K562 (cell line): Measurements from ENCODE around the gene TAS2R1. TPM values are rescaled to one million over a fixed set of nuclear protein-coding genes. Genes with fewer than 3 reads are reported as not detected.

Source experiments
- ATAC-seq: fragments of 200-7000 bp; cut with Tn5 transposase; 3 replicates; pipeline ENCODE4 v1.9.1; 2020; ENCODE audit warnings: moderate library complexity
- BruUV-seq: library from RNA; stranded (reverse); fragments of 400-500 nt; replicated peaks from 2 replicates; lab custom pipeline; 2021; lab: Mats Ljungman, UMichigan
- CTCF ChIA-PET: fragments of 300-600 bp; formaldehyde crosslinking; extraction: SDS; loops from one replicate; lab custom pipeline; 2021; ENCODE audit warnings: low intra/inter-chr PET ratio; lab: Yijun Ruan, JAX
- POLR2A ChIA-PET: fragments of 300-600, 350-650 bp; sonication (Branson Sonifier 250); formaldehyde crosslinking; extraction: SDS; loops from one replicate; lab custom pipeline; 2021; ENCODE audit warnings: antibody characterized with exemption, inconsistent platforms; lab: Yijun Ruan, JAX
- DNase-seq, 4 experiments: peaks; one replicate each; pipeline versions ENCODE4 v3.0.0 to v3.0.0-alpha.2; 2011 to 2018; ENCODE audit warnings: low spot score in 3 of 4, mixed read lengths in 3 of 4; ENCODE audit errors: extremely low read depth in 1 of 4
- FAIRE-seq: peaks from 2 replicates; lab custom pipeline; 2011; peaks lifted over from hg19 to GRCh38; lab: Jason Lieb, UNC
- H2AFZ ChIP-seq: 2 replicates; pipeline ENCODE4 v1.6.0; 2011; ENCODE audit warnings: low read depth, low read length, control low read depth, inconsistent platforms
- H3K27ac ChIP-seq: fragments of 200-600 bp; 3 replicates; pipeline ENCODE4 v1.8.0; 2011; ENCODE audit warnings: low read depth, mild to moderate bottlenecking, control low read depth, inconsistent platforms, low read length, moderate library complexity, mixed read lengths; ENCODE audit errors: extremely low read depth
- H3K27me3 ChIP-seq, 2 experiments: fragments of 300-600 bp in 1 of 2; 2 replicates in 1 of 2; 3 replicates in 1 of 2; pipeline versions ENCODE4 v1.6.0 to v1.8.0; 2011; ENCODE audit warnings: inconsistent platforms in 2 of 2, low read length in 2 of 2, mild to moderate bottlenecking in 1 of 2, mixed read lengths in 1 of 2, moderate library complexity in 1 of 2; ENCODE audit not compliant: control insufficient read depth in 2 of 2, insufficient read depth in 2 of 2
- H3K36me3 ChIP-seq: fragments of 300-600 bp; 3 replicates; pipeline ENCODE4 v1.8.0; 2011; ENCODE audit warnings: mild to moderate bottlenecking, low read length, inconsistent platforms; ENCODE audit not compliant: control insufficient read depth, insufficient read depth
- H3K4me1 ChIP-seq, 2 experiments: fragments of 200-600 bp in 1 of 2; replicated peaks in 1 of 2; 2 replicates in 1 of 2; 3 replicates in 1 of 2; pipeline versions ENCODE4 v1.5.1 to v1.8.0; 2011; ENCODE audit warnings: inconsistent platforms in 2 of 2, low read length in 2 of 2, mild to moderate bottlenecking in 1 of 2, mixed read lengths in 1 of 2, moderate library complexity in 1 of 2; ENCODE audit not compliant: control insufficient read depth in 2 of 2, insufficient read depth in 2 of 2
- H3K4me2 ChIP-seq: 2 replicates; pipeline ENCODE4 v1.6.1; 2011; ENCODE audit warnings: low read length, control low read depth, inconsistent platforms, mixed read lengths; ENCODE audit not compliant: insufficient read depth
- H3K4me3 ChIP-seq: fragments of 200-600 bp; sonication (generic), shearing (Covaris generic); 2 replicates; pipeline ENCODE4 v1.5.1; 2016; ENCODE audit warnings: control low read depth, inconsistent platforms
- H3K79me2 ChIP-seq: fragments of 200-600 bp; 3 replicates; pipeline ENCODE4 v1.8.0; 2011; ENCODE audit warnings: low read length, inconsistent platforms; ENCODE audit not compliant: control insufficient read depth, insufficient read depth
- H3K9ac ChIP-seq, 2 experiments: 2 replicates each; pipeline versions ENCODE4 v1.6.0 to v1.6.1; 2011; ENCODE audit warnings: low read depth in 2 of 2, low read length in 2 of 2, control low read depth in 1 of 2, inconsistent platforms in 1 of 2, mild to moderate bottlenecking in 1 of 2, mixed read lengths in 1 of 2; ENCODE audit not compliant: insufficient read depth in 1 of 2
- H3K9me1 ChIP-seq: one replicate; pipeline ENCODE4 v1.6.0; 2011; ENCODE audit warnings: inconsistent platforms, mild to moderate bottlenecking, low read length, moderate library complexity; ENCODE audit not compliant: control insufficient read depth, insufficient read depth
- H3K9me3 ChIP-seq: replicated peaks from 2 replicates; pipeline ENCODE4 v1.5.1; 2011; ENCODE audit warnings: low read depth, low read length, inconsistent platforms; ENCODE audit not compliant: control insufficient read depth, insufficient read depth
- H4K20me1 ChIP-seq: replicated peaks from 2 replicates; pipeline ENCODE4 v1.6.1; 2011; ENCODE audit warnings: low read length, inconsistent platforms, mixed read lengths; ENCODE audit not compliant: control insufficient read depth, insufficient read depth
- ETV1 ChIP-seq: fragments of 450-650 bp; conservative IDR thresholded peaks from 2 replicates; pipeline ENCODE4 v1.6.1; 2016; ENCODE audit warnings: missing genetic modification characterization, control low read depth, low read depth, missing compliant biosample characterization
- HDAC1 ChIP-seq, 2 experiments: fragments of 450-650 bp; IDR thresholded peaks; 2 replicates each; pipeline ENCODE4 v1.6.1; 2016 to 2017; ENCODE audit warnings: inconsistent platforms in 1 of 2, mild to moderate bottlenecking in 1 of 2, moderate library complexity in 1 of 2
- RBFOX2 ChIP-seq: fragments of 200-400 bp; formaldehyde crosslinking; IDR thresholded peaks from 2 replicates; pipeline ENCODE4 v1.6.1; 2017; ENCODE audit warnings: low read depth, mild to moderate bottlenecking, low read length, moderate library complexity
- SREBF1 ChIP-seq: fragments of 150-350 bp; IDR thresholded peaks from 2 replicates; pipeline ENCODE4 v1.6.1; 2014; ENCODE audit warnings: antibody characterized with exemption, low read depth, low read length, borderline replicate concordance
- ZNF175 ChIP-seq: fragments of 200-800 bp; sonication (Bioruptor generic); IDR thresholded peaks from 2 replicates; pipeline ENCODE4 v1.6.1; 2016; ENCODE audit warnings: low read depth, mild to moderate bottlenecking, missing genetic modification characterization, missing compliant biosample characterization
- ZNF311 ChIP-seq: fragments of 250-450 bp; sonication (Bioruptor Pico); IDR thresholded peaks from 2 replicates; pipeline ENCODE4 v1.4.0; 2020; ENCODE audit warnings: mild to moderate bottlenecking, moderate library complexity
- WGBS: fragments of 100-300 bp; shearing (Covaris generic); methylation state at CpG from one replicate; pipeline ENCODE4 v1.1.6; 2016; ENCODE audit warnings: low coverage, mixed read lengths; ENCODE audit not compliant: insufficient coverage; ENCODE audit errors: missing lambda C conversion rate; 5-methylcytosine and 5-hydroxymethylcytosine counted together
- in situ Hi-C: fragments of 300-500 bp; cut with MboI; formaldehyde crosslinking; loops from 4 replicates; pipeline ENCODE4 v1.15.0; 2018; ENCODE audit warnings: inconsistent platforms, mixed read lengths
- intact Hi-C: fragments of 100-400 bp; cut with micrococcal nuclease; formaldehyde crosslinking; loops from 2 replicates; pipeline ENCODE4 v1.14.2; 2022
- polyA plus RNA-seq, 8 experiments: library from polyadenylated mRNA; depleted of rRNA in 4 of 8; stranded (reverse) in 5 of 8; unstranded in 3 of 8; fragments of >200 nt; fragmentation: Nextera tagmentation in 2 of 8; fragmentation: Illumina TruSeq in 1 of 8; extraction: Ambion mirVana in 2 of 8; extraction: Trizol in 1 of 8; gene quantifications; 2 replicates each; pipeline versions ENCODE4 v1.2.1 to v1.2.3, GENCODE V29; 2011 to 2014; ENCODE audit warnings: inconsistent platforms in 1 of 8, missing spikeins in 1 of 8
- total RNA-seq, 7 experiments: library from RNA; depleted of rRNA in 6 of 7; stranded (reverse); fragments of >200 nt in 6 of 7; fragmentation: Illumina TruSeq in 2 of 7; extraction: Trizol in 2 of 7; gene quantifications; 2 replicates each; pipeline versions ENCODE4 v1.2.1 to v1.2.3, GENCODE V29; 2011 to 2021; ENCODE audit warnings: low replicate concordance in 1 of 7
- TF ChIP-seq, protein P1 (sequence below): fragments of 250-450 bp; sonication (Bioruptor Pico); IDR thresholded peaks from 2 replicates; pipeline ENCODE4 v1.8.0; 2022; ENCODE audit warnings: moderate library complexity, mild to moderate bottlenecking, inconsistent platforms
- TF ChIP-seq, protein P2 (sequence below), 2 experiments: fragments of 450-650 bp; formaldehyde crosslinking in 1 of 2; IDR thresholded peaks; 2 replicates each; pipeline versions ENCODE4 v1.4.0 to v1.6.1; 2014 to 2020; ENCODE audit warnings: mild to moderate bottlenecking in 2 of 2, borderline replicate concordance in 1 of 2, low read depth in 1 of 2

Gene TAS2R1
- total and polyA plus RNA-seq, 9 of the 15 experiments (the other 6 are each of a cell fraction or from before 2014, with no cell fraction given), result not detected

DNA sequence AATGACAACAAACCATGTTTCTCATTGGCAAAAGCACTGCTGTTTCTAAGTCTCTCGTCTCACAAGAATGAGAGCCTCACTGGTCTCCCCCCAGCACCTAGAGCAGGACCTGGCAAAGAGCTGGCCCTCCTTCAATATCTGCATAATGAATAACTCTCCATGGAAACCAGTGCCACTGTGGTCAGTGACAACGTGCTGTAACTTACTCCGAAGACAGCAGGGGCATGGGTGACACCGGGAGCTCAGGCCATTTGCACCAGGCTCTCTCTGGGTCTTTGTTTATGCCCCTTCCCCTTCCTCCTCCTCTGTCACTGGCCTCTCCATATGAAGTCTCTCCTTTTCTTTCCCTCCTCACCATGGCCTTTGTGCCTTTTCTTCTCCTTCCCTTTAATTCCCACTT is 33.3 kb downstream of the TAS2R1 start (continued):
- TF ChIP-seq ETV1 (tag) (no peak), HDAC1 (IDR thresholded peaks at IDR 0.05) (no peak), ZNF175 (CRISPR knock-in tag) (no peak), ZNF311 (CRISPR knock-in tag) (no peak)
- TF ChIP-seq, protein P1, sequence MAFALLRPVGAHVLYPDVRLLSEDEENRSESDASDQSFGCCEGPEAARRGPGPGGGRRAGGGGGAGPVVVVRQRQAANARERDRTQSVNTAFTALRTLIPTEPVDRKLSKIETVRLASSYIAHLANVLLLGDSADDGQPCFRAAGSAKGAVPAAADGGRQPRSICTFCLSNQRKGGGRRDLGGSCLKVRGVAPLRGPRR (CRISPR knock-in tag), result no peak
- TF ChIP-seq, all 486 proteins: peak for 0

DNA sequence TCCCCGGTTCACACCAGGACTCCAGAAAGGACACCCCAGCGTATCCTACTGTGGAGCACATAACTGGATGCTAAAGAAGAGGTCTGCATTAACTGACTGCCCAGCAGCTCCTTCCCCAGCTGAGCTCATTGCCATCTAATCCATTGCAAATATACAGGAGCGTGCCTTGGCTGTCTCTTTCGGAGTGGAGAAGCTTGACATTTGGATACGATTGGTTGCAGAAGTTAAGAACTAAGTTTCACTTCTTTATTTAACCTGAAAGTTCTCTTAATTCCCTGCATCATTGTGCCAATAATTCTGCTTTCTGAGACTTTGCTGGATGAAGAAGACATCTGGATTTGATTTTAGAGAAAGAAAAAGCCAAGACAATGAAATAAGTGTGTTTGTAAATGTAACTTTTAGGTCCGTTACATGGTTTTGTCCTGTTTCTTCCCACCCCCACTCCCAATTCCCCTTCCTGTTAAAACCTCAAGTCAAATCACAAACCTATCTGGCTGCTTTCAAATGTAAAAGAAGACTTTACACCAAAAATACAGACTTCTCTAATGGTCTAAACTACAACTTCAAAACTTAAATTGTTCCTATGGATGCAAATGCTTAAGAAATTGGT is 33.9 kb downstream of the TAS2R1 start:
- no peaks in the 10 kb centered on the region for H4K20me1 ChIP-seq
- no peaks in the 10 kb centered on the region for H3K9me3 ChIP-seq
- intact Hi-C loops, result no loop called here
- CTCF ChIA-PET, result no interaction called here
- ATAC-seq, result no peak
- no TSS peak for BruUV-seq
- FAIRE-seq, result no peak
- no peak overlapping the region for H3K4me3 ChIP-seq
- no peaks in the 10 kb centered on the region for H3K4me1 ChIP-seq
- no peaks in the 10 kb centered on the region for H3K9me1 ChIP-seq
- no peak overlapping the region for H3K9ac ChIP-seq
- in situ Hi-C loops, result no loop called here
- no peaks in the 10 kb centered on the region for H3K36me3 ChIP-seq
- DNase-seq, result no peak
- WGBS, result under 1% methylated on average over 6 of the region's 6 CpGs
- POLR2A ChIA-PET, result no interaction called here
- no peaks in the 10 kb centered on the region for H3K79me2 ChIP-seq
- H2AFZ ChIP-seq, result no peak overlapping the region
- H3K27me3 ChIP-seq, result no peaks in the 10 kb centered on the region
- H3K27ac ChIP-seq, result no peak overlapping the region
- H3K4me2 ChIP-seq, result no peak overlapping the region
- TF ChIP-seq, protein P2, sequence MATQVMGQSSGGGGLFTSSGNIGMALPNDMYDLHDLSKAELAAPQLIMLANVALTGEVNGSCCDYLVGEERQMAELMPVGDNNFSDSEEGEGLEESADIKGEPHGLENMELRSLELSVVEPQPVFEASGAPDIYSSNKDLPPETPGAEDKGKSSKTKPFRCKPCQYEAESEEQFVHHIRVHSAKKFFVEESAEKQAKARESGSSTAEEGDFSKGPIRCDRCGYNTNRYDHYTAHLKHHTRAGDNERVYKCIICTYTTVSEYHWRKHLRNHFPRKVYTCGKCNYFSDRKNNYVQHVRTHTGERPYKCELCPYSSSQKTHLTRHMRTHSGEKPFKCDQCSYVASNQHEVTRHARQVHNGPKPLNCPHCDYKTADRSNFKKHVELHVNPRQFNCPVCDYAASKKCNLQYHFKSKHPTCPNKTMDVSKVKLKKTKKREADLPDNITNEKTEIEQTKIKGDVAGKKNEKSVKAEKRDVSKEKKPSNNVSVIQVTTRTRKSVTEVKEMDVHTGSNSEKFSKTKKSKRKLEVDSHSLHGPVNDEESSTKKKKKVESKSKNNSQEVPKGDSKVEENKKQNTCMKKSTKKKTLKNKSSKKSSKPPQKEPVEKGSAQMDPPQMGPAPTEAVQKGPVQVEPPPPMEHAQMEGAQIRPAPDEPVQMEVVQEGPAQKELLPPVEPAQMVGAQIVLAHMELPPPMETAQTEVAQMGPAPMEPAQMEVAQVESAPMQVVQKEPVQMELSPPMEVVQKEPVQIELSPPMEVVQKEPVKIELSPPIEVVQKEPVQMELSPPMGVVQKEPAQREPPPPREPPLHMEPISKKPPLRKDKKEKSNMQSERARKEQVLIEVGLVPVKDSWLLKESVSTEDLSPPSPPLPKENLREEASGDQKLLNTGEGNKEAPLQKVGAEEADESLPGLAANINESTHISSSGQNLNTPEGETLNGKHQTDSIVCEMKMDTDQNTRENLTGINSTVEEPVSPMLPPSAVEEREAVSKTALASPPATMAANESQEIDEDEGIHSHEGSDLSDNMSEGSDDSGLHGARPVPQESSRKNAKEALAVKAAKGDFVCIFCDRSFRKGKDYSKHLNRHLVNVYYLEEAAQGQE (IDR thresholded peaks at IDR 0.05; ENCODE audit: borderline replicate concordance), result no peak
- TF ChIP-seq, protein P2 (CRISPR knock-in tag; IDR thresholded peaks at IDR 0.05; ENCODE audit: low read depth), result no peak
- TF ChIP-seq SREBF1 (no peak), RBFOX2 (no peak)
